ENCODE measurements around the gene ZNF648.
"Not testable (repeated sequence)": the region's sequence is repeated elsewhere in the genome, so short reads cannot be mapped to it uniquely, and the experiment has no call there.

ZNF648 gene

DNA sequence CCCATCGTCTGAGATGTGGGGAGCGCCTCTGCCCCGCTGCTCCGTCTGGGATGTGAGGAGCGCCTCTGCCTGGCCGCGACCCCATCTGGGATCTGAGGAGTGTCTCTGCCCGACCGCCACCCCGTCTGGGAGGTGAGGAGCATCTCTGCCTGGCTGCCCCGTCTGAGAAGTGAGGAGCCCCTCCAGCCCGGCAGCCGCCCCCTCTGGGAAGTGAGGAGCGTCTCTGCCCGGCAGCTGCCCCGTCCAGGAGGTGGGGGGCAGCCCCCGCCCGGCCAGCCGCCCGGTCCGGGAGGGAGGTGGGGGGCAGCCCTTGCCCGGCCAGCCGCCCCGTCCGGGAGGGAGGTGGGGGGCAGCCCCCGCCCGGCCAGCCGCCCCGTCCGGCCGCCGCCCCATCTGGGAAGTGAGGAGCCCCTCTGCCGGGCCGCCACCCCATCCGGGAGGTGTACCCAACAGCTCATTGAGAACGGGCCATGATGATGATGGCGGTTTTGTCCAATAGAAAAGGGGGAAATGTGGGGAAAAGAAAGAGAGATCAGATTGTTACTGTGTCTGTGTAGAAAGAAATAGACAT, 50.6 kb downstream of the ZNF648 start:
- not testable (repeated sequence) for DNase-seq

DNA sequence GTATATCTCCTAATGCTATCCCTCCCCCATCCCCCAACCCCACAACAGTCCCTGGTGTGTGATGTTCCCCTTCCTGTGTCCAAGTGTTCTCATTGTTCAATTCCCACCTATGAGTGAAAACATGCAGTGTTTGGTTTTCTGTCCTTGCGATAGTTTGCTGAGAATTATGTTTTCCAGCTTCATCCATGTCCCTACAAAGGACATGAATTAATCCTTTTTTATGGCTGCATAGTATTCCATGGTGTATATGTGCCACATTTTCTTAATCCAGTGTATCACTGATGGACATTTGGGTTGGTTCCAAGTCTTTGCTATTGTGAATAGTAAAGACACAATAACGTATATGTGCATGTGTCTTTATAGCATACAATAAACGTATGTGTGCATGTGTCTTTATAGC, 56.1 kb downstream of the ZNF648 start:
- DNase-seq: not testable (repeated sequence)

DNA sequence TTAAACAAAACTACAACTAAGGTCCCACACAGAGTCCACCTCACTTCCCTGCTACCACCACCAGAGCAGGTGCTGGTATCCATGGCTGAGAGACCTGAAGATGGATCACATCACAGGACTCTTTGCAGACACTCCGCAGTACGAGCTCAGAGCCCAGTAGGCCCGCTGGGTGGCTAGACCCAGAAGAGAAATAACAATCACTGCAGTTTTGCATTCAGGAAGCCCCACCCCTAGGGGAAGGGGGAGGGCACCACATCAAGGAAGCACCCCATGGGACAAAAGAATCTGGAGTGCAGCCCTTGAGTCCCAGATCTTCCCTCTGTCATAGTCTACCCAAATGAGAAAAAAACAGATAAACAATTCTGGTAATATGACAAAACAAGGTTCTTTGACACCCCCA, 56.9 kb downstream of the ZNF648 start:
- no peak for DNase-seq

Data from suppressor macrophage treated with lipopolysaccharide for 1 hour (primary cell).